Smooth muscle cell (in vitro differentiated cells): ENCODE results near the gene RITA1. TPM values are rescaled to one million over a fixed set of nuclear protein-coding genes. Genes with fewer than 3 reads are reported as not detected.

Experiments
- DNase-seq: peaks from one replicate; lab custom pipeline; 2025; ENCODE audit not compliant: unreplicated experiment; lab: John Stamatoyannopoulos, UW
- H2AFZ ChIP-seq: fragments of 200-600 bp; sonication (generic); 2 replicates; pipeline ENCODE4 v1.6.0; 2016; ENCODE audit warnings: antibody characterized with exemption, low read depth, mild to moderate bottlenecking
- H3F3A ChIP-seq: fragments of 200-600 bp; sonication (generic); 2 replicates; pipeline ENCODE4 v1.6.0; 2017; ENCODE audit warnings: antibody characterized with exemption, low read depth
- H3K27ac ChIP-seq: fragments of 200-600 bp; sonication (generic); 2 replicates; pipeline ENCODE4 v1.5.1; 2016; ENCODE audit warnings: low read depth, mild to moderate bottlenecking
- H3K27me3 ChIP-seq: fragments of 200-600 bp; sonication (generic); 2 replicates; pipeline ENCODE4 v1.6.1; 2016; ENCODE audit warnings: low read depth, mild to moderate bottlenecking
- H3K36me3 ChIP-seq: fragments of 200-600 bp; sonication (generic); 2 replicates; pipeline ENCODE4 v1.5.1; 2016; ENCODE audit warnings: low read depth
- H3K4me1 ChIP-seq: fragments of 200-600 bp; sonication (generic); 2 replicates; pipeline ENCODE4 v1.5.1; 2016; ENCODE audit warnings: low read depth
- H3K4me2 ChIP-seq: fragments of 200-600 bp; sonication (generic); 2 replicates; pipeline ENCODE4 v1.6.0; 2016; ENCODE audit warnings: mild to moderate bottlenecking
- H3K4me3 ChIP-seq: fragments of 200-600 bp; sonication (generic); 2 replicates; pipeline ENCODE4 v1.5.1; 2016; ENCODE audit warnings: mild to moderate bottlenecking
- H3K79me2 ChIP-seq: fragments of 200-600 bp; sonication (generic); 2 replicates; pipeline ENCODE4 v1.6.0; 2016; ENCODE audit warnings: low read depth, mild to moderate bottlenecking
- H3K9ac ChIP-seq: fragments of 200-600 bp; sonication (generic); 2 replicates; pipeline ENCODE4 v1.6.0; 2016; ENCODE audit warnings: low read depth
- H3K9me3 ChIP-seq: fragments of 200-600 bp; sonication (generic); replicated peaks from 2 replicates; pipeline ENCODE4 v1.5.1; 2016; ENCODE audit warnings: low read depth
- H4K20me1 ChIP-seq: fragments of 200-600 bp; sonication (generic); 2 replicates; pipeline ENCODE4 v1.6.0; 2016; ENCODE audit warnings: low read depth
- CTCF ChIP-seq: fragments of 200-600 bp; sonication (generic); IDR thresholded peaks from 2 replicates; pipeline ENCODE4 v1.5.1; 2017; ENCODE audit warnings: borderline replicate concordance, mild to moderate bottlenecking, antibody characterized with exemption; ENCODE audit not compliant: insufficient read depth, poor library complexity, severe bottlenecking
- WGBS: methylation state at CpG from one replicate; pipeline ENCODE4 v1.1.7; 2016; ENCODE audit warnings: low lambda C conversion rate; 5-methylcytosine and 5-hydroxymethylcytosine counted together
- polyA plus RNA-seq: library from polyadenylated mRNA; unstranded; fragments of >200 nt; fragmentation: Nextera tagmentation; extraction: Ambion mirVana; gene quantifications from 2 replicates; pipeline ENCODE4 v1.2.1, GENCODE V29; 2016
- total RNA-seq: library from RNA; depleted of rRNA; stranded (reverse); fragments of >200 nt; gene quantifications from 2 replicates; pipeline ENCODE4 v1.2.3, GENCODE V29; 2014

The RITA1 gene
- total and polyA plus RNA-seq, 2 experiments from 2014 or later, result 9.6 to 12.2 TPM

GRCh38 chr12:113238309-113238708 lies 52.8 kb downstream of the RITA1 start:
- peaks cover 6% of the 10 kb centered on the region for H3K4me1 ChIP-seq
- H3K4me2 ChIP-seq, result no peak overlapping the region
- TF ChIP-seq CTCF, result no peak
- H3K27ac ChIP-seq, result peak overlapping the region; percentile 99
- H4K20me1 ChIP-seq, result no peaks in the 10 kb centered on the region
- no peak overlapping the region for H3K9ac ChIP-seq
- H3F3A ChIP-seq, result peaks cover 22% of the 10 kb centered on the region
- H3K36me3 ChIP-seq, result no peaks in the 10 kb centered on the region
- no peak for DNase-seq
- H3K27me3 ChIP-seq, result no peaks in the 10 kb centered on the region
- H2AFZ ChIP-seq, result no peak overlapping the region
- H3K4me3 ChIP-seq, result no peak overlapping the region
- no peaks in the 10 kb centered on the region for H3K79me2 ChIP-seq
- WGBS, result 90% methylated on average over 3 of the region's 3 CpGs
- H3K9me3 ChIP-seq, result no peaks in the 10 kb centered on the region

- Histone ChIP-seq H3K36me3 (no peaks in the 10 kb centered on the region), H3K4me3 (no peak overlapping the region), H3K27ac (peak overlapping the region; percentile 99), H3K4me2 (peak overlapping the region; percentile 30), H2AFZ (no peak overlapping the region), H3K9me3 (no peaks in the 10 kb centered on the region), H4K20me1 (no peaks in the 10 kb centered on the region), H3K4me1 (peaks cover 6% of the 10 kb centered on the region), H3K27me3 (no peaks in the 10 kb centered on the region), H3F3A (peaks cover 22% of the 10 kb centered on the region), H3K79me2 (no peaks in the 10 kb centered on the region), H3K9ac (peak overlapping the region; percentile 46)
- DNase-seq, result no peak
- WGBS, result 82% methylated on average over 3 of the region's 3 CpGs
- TF ChIP-seq CTCF, result no peak
Measured at GRCh38 chr12:113239288-113239771, 53.8 kb downstream of the RITA1 start.

- H3K9me3 ChIP-seq, result no peaks in the 10 kb centered on the region
- no peaks in the 10 kb centered on the region for H3K79me2 ChIP-seq
- DNase-seq, result peak; percentile 16
- H2AFZ ChIP-seq, result no peak overlapping the region
- peak overlapping the region; percentile 99 for H3K27ac ChIP-seq
- H3K4me3 ChIP-seq, result no peak overlapping the region
- no peaks in the 10 kb centered on the region for H3K36me3 ChIP-seq
- peak overlapping the region; percentile 30 for H3K4me2 ChIP-seq
- peaks cover 6% of the 10 kb centered on the region for H3K4me1 ChIP-seq
- WGBS, result 25% methylated on average over 12 of the region's 12 CpGs
- peaks cover 26% of the 10 kb centered on the region for H3F3A ChIP-seq
- H4K20me1 ChIP-seq, result no peaks in the 10 kb centered on the region
- H3K9ac ChIP-seq, result peak overlapping the region; percentile 46
- TF ChIP-seq CTCF, result no peak
- H3K27me3 ChIP-seq, result no peaks in the 10 kb centered on the region
Measured at GRCh38 chr12:113239811-113240331, 54.4 kb downstream of the RITA1 start.

GRCh38 chr12:113240395-113240794 lies 54.9 kb downstream of the RITA1 start:
- Histone ChIP-seq H2AFZ (no peak overlapping the region), H3K27ac (peak overlapping the region; percentile 99), H3K4me1 (peaks cover 6% of the 10 kb centered on the region)

More at GRCh38 chr12:113240395-113240794, 54.9 kb downstream of the RITA1 start:
- Histone ChIP-seq H3F3A (peaks cover 29% of the 10 kb centered on the region), H3K4me3 (no peak overlapping the region), H4K20me1 (no peaks in the 10 kb centered on the region), H3K79me2 (no peaks in the 10 kb centered on the region), H3K9ac (no peak overlapping the region), H3K9me3 (no peaks in the 10 kb centered on the region), H3K4me2 (no peak overlapping the region), H3K27me3 (no peaks in the 10 kb centered on the region), H3K36me3 (no peaks in the 10 kb centered on the region)
- DNase-seq, result no peak
- 94% methylated on average over 3 of the region's 3 CpGs for WGBS
- TF ChIP-seq CTCF, result no peak
